IPS DF 6.9 (cell line): ENCODE data around the gene TK2.
"Not testable (repeated sequence)": the region's sequence is repeated elsewhere in the genome, so short reads cannot be mapped to it uniquely, and the experiment has no call there.

Experiments
- DNase-seq: peaks from one replicate; pipeline ENCODE4 v3.0.0-alpha.2; 2013; ENCODE audit warnings: low read depth, low spot score
- H3K27ac ChIP-seq: one replicate; pipeline ENCODE4 v1.5.1; 2013; ENCODE audit warnings: low read length, control low read depth
- H3K27me3 ChIP-seq: 2 replicates; pipeline ENCODE4 v1.6.1; 2013; ENCODE audit warnings: mild to moderate bottlenecking, low read length; ENCODE audit not compliant: control insufficient read depth, insufficient read depth
- H3K36me3 ChIP-seq: 2 replicates; pipeline ENCODE4 v1.6.1; 2013; ENCODE audit warnings: low read length; ENCODE audit not compliant: control insufficient read depth, insufficient read depth
- H3K4me1 ChIP-seq: 2 replicates; pipeline ENCODE4 v1.6.1; 2013; ENCODE audit warnings: low read length; ENCODE audit not compliant: control insufficient read depth, insufficient read depth
- H3K4me3 ChIP-seq: 2 replicates; pipeline ENCODE4 v1.5.1; 2013; ENCODE audit warnings: mild to moderate bottlenecking, low read length
- H3K9me3 ChIP-seq: 2 replicates; pipeline ENCODE4 v1.6.1; 2013; ENCODE audit warnings: low read length, inconsistent platforms; ENCODE audit not compliant: control insufficient read depth, insufficient read depth
- WGBS: extraction: QIAGEN DNeasy Blood & Tissue Kit; methylation state at CpG from one replicate; pipeline ENCODE4 v1.1.7; 2013; ENCODE audit warnings: mixed read lengths, missing lambda C conversion rate; ENCODE audit not compliant: insufficient read length, insufficient coverage; 5-methylcytosine and 5-hydroxymethylcytosine counted together

TK2 gene

GRCh38 chr16:66510711-66511601 lies 39.0 kb downstream of the TK2 start:
- Histone ChIP-seq H3K36me3 (no peaks in the 10 kb centered on the region), H3K9me3 (no peaks in the 10 kb centered on the region), H3K27me3 (no peaks in the 10 kb centered on the region), H3K4me1 (peaks cover 2% of the 10 kb centered on the region; the same call in 1 of the 2 replicates), H3K27ac (no peak overlapping the region), H3K4me3 (no peak overlapping the region)
- no CpG with 5 or more reads among the region's 12 CpGs for WGBS
- no peak for DNase-seq

GRCh38 chr16:66510298-66510697 lies 39.6 kb downstream of the TK2 start:
- no peak overlapping the region for H3K4me3 ChIP-seq
- no peak overlapping the region for H3K27ac ChIP-seq
- DNase-seq = no peak
- no peaks in the 10 kb centered on the region for H3K27me3 ChIP-seq
- no peaks in the 10 kb centered on the region for H3K36me3 ChIP-seq
- H3K9me3 ChIP-seq = no peaks in the 10 kb centered on the region
- no peaks in the 10 kb centered on the region for H3K4me1 ChIP-seq
- WGBS = no CpG with 5 or more reads among the region's 5 CpGs

GRCh38 chr16:66509576-66509975 lies 40.3 kb downstream of the TK2 start:
- no CpG with 5 or more reads among the region's 5 CpGs for WGBS
- no peak overlapping the region for H3K27ac ChIP-seq
- DNase-seq = no peak
- H3K4me1 ChIP-seq = no peaks in the 10 kb centered on the region
- no peak overlapping the region for H3K4me3 ChIP-seq
- no peaks in the 10 kb centered on the region for H3K27me3 ChIP-seq
- no peaks in the 10 kb centered on the region for H3K36me3 ChIP-seq
- H3K9me3 ChIP-seq = no peaks in the 10 kb centered on the region

DNA sequence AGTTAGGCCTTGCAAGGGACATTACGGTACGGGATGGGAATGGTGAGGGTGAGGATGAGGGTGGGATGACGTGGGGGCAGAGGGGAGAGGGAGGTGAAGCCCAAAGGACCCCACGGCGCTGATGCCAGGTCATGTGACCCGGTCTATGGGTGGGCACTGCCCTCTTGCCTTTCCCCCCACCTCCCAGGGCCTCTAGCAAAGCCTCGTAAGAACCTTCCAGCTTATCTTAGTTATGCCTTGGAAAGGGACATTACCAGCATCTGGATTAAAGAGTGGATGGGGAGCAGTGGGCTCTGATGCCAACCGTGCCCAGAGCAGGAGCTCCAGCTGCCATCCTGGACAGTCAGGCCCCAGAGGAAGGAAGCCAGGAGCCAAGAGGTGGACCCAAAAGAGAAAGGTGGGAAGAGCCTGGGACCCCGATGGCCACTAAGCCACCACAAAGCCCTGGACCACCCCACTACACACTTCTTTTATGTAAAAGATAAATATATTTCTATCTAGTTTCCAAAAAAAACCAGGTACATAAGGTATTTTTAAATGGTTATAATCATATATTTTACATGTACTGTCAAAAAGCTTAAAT lies 40.9 kb downstream of the TK2 start:
- no peaks in the 10 kb centered on the region for H3K36me3 ChIP-seq
- H3K27ac ChIP-seq = no peak overlapping the region
- no peak overlapping the region for H3K4me3 ChIP-seq
- H3K9me3 ChIP-seq = no peaks in the 10 kb centered on the region
- H3K4me1 ChIP-seq = no peaks in the 10 kb centered on the region
- DNase-seq = no peak
- no CpG with 5 or more reads among the region's 9 CpGs for WGBS
- no peaks in the 10 kb centered on the region for H3K27me3 ChIP-seq

DNA sequence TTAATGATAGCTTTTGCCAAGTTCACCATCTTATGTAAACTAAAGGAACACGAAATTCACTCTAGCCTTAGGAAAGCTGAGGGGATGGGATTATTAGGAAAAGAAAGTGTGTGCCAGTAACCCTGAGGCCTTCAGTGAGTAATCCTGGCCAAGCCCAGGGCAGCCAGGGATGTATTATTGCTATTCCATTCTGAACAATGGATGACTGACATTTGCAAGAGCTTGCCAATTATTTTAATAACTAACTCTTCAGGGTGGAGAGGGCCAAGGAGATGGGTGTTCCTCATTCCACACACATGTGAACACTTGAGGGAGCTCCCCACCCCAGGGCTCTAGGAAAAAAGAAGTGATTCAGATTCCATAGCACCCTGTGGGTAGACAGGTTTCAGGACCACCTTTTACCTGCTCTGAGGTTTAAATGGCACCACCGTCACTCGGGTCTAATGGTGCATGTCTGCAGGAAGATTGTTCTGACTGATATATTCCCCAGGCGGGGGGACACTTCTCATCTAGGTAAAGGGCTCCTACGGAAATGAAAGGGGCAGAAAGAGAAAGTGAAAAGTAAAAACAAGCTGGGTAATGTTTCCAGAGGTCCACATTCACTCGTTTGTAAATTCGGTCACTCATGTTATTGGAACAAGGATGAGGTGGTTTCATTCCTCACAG lies 41.5 kb downstream of the TK2 start:
- no peak for DNase-seq
- Histone ChIP-seq H3K4me3 (no peak overlapping the region), H3K27me3 (no peaks in the 10 kb centered on the region), H3K4me1 (no peaks in the 10 kb centered on the region), H3K9me3 (no peaks in the 10 kb centered on the region), H3K27ac (no peak overlapping the region), H3K36me3 (no peaks in the 10 kb centered on the region)
- no CpG with 5 or more reads among the region's 7 CpGs for WGBS

- no peak for DNase-seq
- H3K27ac ChIP-seq = no peak overlapping the region
These were observed 42.1 kb downstream of the TK2 start for GRCh38 chr16:66507731-66508239.

GRCh38 chr16:66503612-66504011 lies 46.3 kb downstream of the TK2 start:
- no CpG with 5 or more reads among the region's 3 CpGs for WGBS
- Histone ChIP-seq H3K4me1 (no peaks in the 10 kb centered on the region), H3K9me3 (no peaks in the 10 kb centered on the region), H3K27ac (no peak overlapping the region), H3K36me3 (no peaks in the 10 kb centered on the region), H3K4me3 (no peak overlapping the region), H3K27me3 (no peaks in the 10 kb centered on the region)
- no peak for DNase-seq

More at GRCh38 chr16:66507731-66508239, 42.1 kb downstream of the TK2 start:
- no peak overlapping the region for H3K4me3 ChIP-seq
- no peaks in the 10 kb centered on the region for H3K9me3 ChIP-seq
- no peaks in the 10 kb centered on the region for H3K27me3 ChIP-seq
- no peaks in the 10 kb centered on the region for H3K4me1 ChIP-seq
- no peaks in the 10 kb centered on the region for H3K36me3 ChIP-seq
- WGBS = no CpG with 5 or more reads among the region's 4 CpGs

DNA sequence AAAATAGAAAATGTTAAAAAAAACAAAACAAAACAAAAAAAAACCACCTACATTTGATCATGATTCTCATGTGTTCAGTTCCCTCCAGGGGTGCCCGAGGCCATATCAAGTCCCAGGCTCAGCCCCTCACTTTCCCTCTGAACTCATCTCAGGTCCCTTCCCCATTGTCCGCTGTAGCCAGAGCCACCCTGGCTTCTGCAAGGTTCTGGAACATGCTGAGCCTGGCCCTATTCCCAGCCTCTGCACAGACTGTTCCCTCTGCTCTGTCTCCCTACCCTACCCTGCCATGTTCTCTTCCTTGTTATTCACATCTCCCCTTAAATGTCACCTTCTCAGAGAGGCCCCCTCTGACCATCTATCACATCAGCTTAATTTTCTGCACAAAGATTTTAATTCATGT lies 46.9 kb downstream of the TK2 start:
- H3K27me3 ChIP-seq = no peaks in the 10 kb centered on the region
- H3K9me3 ChIP-seq = no peaks in the 10 kb centered on the region
- H3K27ac ChIP-seq = no peak overlapping the region
- no peaks in the 10 kb centered on the region for H3K36me3 ChIP-seq
- no CpG with 5 or more reads among the region's 2 CpGs for WGBS
- no peaks in the 10 kb centered on the region for H3K4me1 ChIP-seq
- no peak overlapping the region for H3K4me3 ChIP-seq
- no peak for DNase-seq

GRCh38 chr16:66502020-66502913 lies 47.7 kb downstream of the TK2 start:
- Histone ChIP-seq H3K36me3 (no peaks in the 10 kb centered on the region), H3K27me3 (no peaks in the 10 kb centered on the region), H3K4me1 (no peaks in the 10 kb centered on the region), H3K27ac (no peak overlapping the region), H3K4me3 (no peak overlapping the region), H3K9me3 (no peaks in the 10 kb centered on the region)
- no peak for DNase-seq
- WGBS = 100% methylated on average over 1 of the region's 12 CpGs

DNA sequence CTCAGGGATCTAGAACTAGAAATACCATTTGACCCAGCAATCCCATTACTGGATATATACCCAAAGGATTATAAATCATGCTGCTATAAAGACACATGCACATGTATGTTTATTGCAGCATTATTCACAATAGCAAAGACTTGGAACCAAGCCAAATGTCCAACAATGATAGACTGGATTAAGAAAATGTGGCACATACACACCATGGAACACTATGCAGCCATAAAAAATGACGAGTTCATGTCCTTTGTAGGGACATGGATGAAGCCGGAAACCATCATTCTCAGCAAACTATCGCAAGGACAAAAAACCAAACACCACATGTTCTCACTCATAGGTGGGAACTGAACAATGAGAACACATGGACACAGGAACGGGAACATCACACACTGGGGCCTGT lies 48.4 kb downstream of the TK2 start:
- not testable (repeated sequence) for H3K4me1 ChIP-seq, H3K27me3 ChIP-seq, H3K9me3 ChIP-seq, DNase-seq, H3K4me3 ChIP-seq, H3K36me3 ChIP-seq, H3K27ac ChIP-seq
- no CpG with 5 or more reads among the region's 4 CpGs for WGBS
